ENCODE measurements around the gene NEGR1. TPM values are rescaled to one million over a fixed set of nuclear protein-coding genes. Genes with fewer than 3 reads are reported as not detected.

NEGR1 gene
- total and polyA plus RNA-seq, 2 donors (not counting 3 experiments of a cell fraction or from before 2014, with no cell fraction given), result 6.8 to 21.8 TPM

DNA sequence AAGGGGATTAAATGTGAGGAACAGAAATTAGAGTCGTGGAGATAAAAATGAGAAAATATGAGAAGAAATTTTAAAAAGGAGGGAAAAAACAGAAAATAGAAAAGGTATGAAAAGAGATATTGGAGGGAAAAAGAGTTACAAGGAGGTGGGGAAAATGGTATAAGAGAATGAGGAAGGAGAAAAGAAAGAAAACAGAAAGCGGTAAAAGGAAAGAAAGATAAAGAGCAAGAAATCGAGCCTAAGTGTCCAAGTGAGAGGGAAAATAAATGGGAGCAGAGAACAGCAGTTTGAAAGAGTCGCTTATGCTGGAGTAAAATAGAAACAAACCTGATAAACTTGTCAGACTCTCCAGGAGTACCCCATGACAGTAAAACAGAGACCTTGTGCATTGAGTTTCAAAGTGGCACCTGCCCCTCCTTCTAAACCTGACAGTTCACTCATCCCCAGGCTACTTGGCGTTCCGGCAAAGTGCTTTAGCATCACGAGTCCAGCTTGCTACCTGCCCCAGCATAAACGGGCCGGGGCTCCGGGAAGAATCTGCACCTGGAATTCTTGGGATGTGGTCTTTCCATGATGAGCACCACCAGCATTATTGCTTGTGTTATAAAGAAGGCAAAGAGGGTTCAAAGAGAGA lies 585 bp downstream of the NEGR1 start:
- BruUV-seq (replicated peaks), result no TSS peak
- DNase-seq (ENCODE audit: low read depth, low spot score) (no peak), FAIRE-seq (no peak)
- intact Hi-C loops (cut with micrococcal nuclease), result loop anchor here (2.0 to 10.0 kb wide), 9 partner anchors 51 to 1913 kb away; partner anchors contain the start of genes FPGT and LRRIQ3
- Histone ChIP-seq H3K4me2 (ENCODE audit: insufficient read depth, low read length) (peak overlapping the region; percentile 97), H3K4me1 (ENCODE audit: control insufficient read depth, extremely low read depth, insufficient read depth, low read length) (peaks cover 52% of the 10 kb centered on the region), H3K4me3 (replicated peaks in 1 of 3; ENCODE audit: insufficient read depth in 1 of 3, low read depth in 1 of 3, low read length in 3 of 3) (peak overlapping the region; percentile 70 to 91 (median 75)), H4K20me1 (replicated peaks; ENCODE audit: control insufficient read depth, extremely low read depth, insufficient read depth, low read length) (no peaks in the 10 kb centered on the region), H2AFZ (ENCODE audit: low read depth, low read length) (peak overlapping the region; percentile 90), H3K36me3 (ENCODE audit: control insufficient read depth in 2 of 2, extremely low read depth in 1 of 2, insufficient read depth in 2 of 2, low read length in 2 of 2) (no peaks in the 10 kb centered on the region), H3K9me1 (replicated peaks; ENCODE audit: control insufficient read depth, extremely low read depth, insufficient read depth, low read length) (no peaks in the 10 kb centered on the region), H3K9me3 (replicated peaks; ENCODE audit: control insufficient read depth, insufficient read depth, low read length) (no peaks in the 10 kb centered on the region), H3K79me2 (ENCODE audit: control insufficient read depth, insufficient read depth, low read length) (peaks cover 38% of the 10 kb centered on the region), H3K9ac (replicated peaks; ENCODE audit: extremely low read depth, insufficient read depth, low read length) (peak overlapping the region; percentile 76), H3K27ac (ENCODE audit: insufficient read depth, low read depth, low read length) (peak overlapping the region; percentile 72), H3K27me3 (ENCODE audit: control insufficient read depth in 2 of 2, insufficient read depth in 2 of 2, low read length in 2 of 2) (no peaks in the 10 kb centered on the region)
- dilution Hi-C loops (cut with MboI; ENCODE audit: extremely low pct_ligation_motif_present, low sequenced_read_pairs), result no loop called here
- ChIA-PET CTCF (interaction anchor here (1.2 to 2.0 kb wide), 2 partner anchors 94 to 98 kb away, joined by 3 to 8 read pairs; no protein-coding TSS in a partner anchor), POLR2A (no interaction called here)
- TF ChIP-seq GATA2 (IDR thresholded peaks at IDR 0.05; ENCODE audit: insufficient read depth, insufficient read length, low read depth, low read length) (no peak), POLR2AphosphoS5 (IDR thresholded peaks at IDR 0.05; ENCODE audit: insufficient read depth, low read depth, low read length) (no peak), FOS (IDR thresholded peaks at IDR 0.05; ENCODE audit: borderline replicate concordance, insufficient read depth, low read length) (no peak), MYC (IDR thresholded peaks at IDR 0.05; ENCODE audit: low read depth, low read length) (no peak), POLR2A (IDR thresholded peaks at IDR 0.05; ENCODE audit: low read depth, low read length) (no peak), EZH2 (IDR thresholded peaks at IDR 0.05; ENCODE audit: borderline replicate concordance, low read depth, low read length, severe bottlenecking) (no peak), JUN (IDR thresholded peaks at IDR 0.05; ENCODE audit: borderline replicate concordance, insufficient read depth, insufficient read length, low read depth) (no peak)
- TF ChIP-seq, protein P1, sequence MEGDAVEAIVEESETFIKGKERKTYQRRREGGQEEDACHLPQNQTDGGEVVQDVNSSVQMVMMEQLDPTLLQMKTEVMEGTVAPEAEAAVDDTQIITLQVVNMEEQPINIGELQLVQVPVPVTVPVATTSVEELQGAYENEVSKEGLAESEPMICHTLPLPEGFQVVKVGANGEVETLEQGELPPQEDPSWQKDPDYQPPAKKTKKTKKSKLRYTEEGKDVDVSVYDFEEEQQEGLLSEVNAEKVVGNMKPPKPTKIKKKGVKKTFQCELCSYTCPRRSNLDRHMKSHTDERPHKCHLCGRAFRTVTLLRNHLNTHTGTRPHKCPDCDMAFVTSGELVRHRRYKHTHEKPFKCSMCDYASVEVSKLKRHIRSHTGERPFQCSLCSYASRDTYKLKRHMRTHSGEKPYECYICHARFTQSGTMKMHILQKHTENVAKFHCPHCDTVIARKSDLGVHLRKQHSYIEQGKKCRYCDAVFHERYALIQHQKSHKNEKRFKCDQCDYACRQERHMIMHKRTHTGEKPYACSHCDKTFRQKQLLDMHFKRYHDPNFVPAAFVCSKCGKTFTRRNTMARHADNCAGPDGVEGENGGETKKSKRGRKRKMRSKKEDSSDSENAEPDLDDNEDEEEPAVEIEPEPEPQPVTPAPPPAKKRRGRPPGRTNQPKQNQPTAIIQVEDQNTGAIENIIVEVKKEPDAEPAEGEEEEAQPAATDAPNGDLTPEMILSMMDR (IDR thresholded peaks at IDR 0.05; ENCODE audit: extremely low read depth in 1 of 2, insufficient read depth in 1 of 2, low read depth in 1 of 2, low read length in 2 of 2), result no peak
- TF ChIP-seq, protein P2, sequence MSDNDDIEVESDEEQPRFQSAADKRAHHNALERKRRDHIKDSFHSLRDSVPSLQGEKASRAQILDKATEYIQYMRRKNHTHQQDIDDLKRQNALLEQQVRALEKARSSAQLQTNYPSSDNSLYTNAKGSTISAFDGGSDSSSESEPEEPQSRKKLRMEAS (IDR thresholded peaks at IDR 0.05; ENCODE audit: insufficient read depth, insufficient read length), result no peak
